ENCODE measurements around the gene CDH13.

Gene CDH13

GRCh38 chr16:83722456-83723183, 1095.9 kb downstream of the CDH13 start:
- Histone ChIP-seq H3K79me2 (ENCODE audit: control insufficient read depth, insufficient read depth, low read length, unreplicated experiment) (no peaks in the 10 kb centered on the region), H3K4me1 (ENCODE audit: control insufficient read depth, insufficient read depth, low read length, unreplicated experiment) (no peaks in the 10 kb centered on the region), H3K27ac (ENCODE audit: low read depth, low read length) (no peak overlapping the region), H3K36me3 (ENCODE audit: insufficient read depth, low read length) (no peaks in the 10 kb centered on the region), H2AFZ (ENCODE audit: low read length, unreplicated experiment) (no peak overlapping the region), H3K4me3 (ENCODE audit: low read depth, low read length) (no peak overlapping the region), H3K27me3 (ENCODE audit: insufficient read depth, low read length) (no peaks in the 10 kb centered on the region)

GRCh38 chr16:83723244-83723643, 1096.5 kb downstream of the CDH13 start:
- Histone ChIP-seq H3K4me3 (ENCODE audit: low read depth, low read length) (no peak overlapping the region), H3K79me2 (ENCODE audit: control insufficient read depth, insufficient read depth, low read length, unreplicated experiment) (no peaks in the 10 kb centered on the region), H2AFZ (ENCODE audit: low read length, unreplicated experiment) (no peak overlapping the region), H3K4me1 (ENCODE audit: control insufficient read depth, insufficient read depth, low read length, unreplicated experiment) (no peaks in the 10 kb centered on the region), H3K27ac (ENCODE audit: low read depth, low read length) (no peak overlapping the region), H3K36me3 (ENCODE audit: insufficient read depth, low read length) (no peaks in the 10 kb centered on the region), H3K27me3 (ENCODE audit: insufficient read depth, low read length) (no peaks in the 10 kb centered on the region)

GRCh38 chr16:83723901-83724300, 1097.1 kb downstream of the CDH13 start:
- H3K27me3 ChIP-seq (ENCODE audit: insufficient read depth, low read length) = no peaks in the 10 kb centered on the region
- H3K79me2 ChIP-seq (ENCODE audit: control insufficient read depth, insufficient read depth, low read length, unreplicated experiment) = no peaks in the 10 kb centered on the region
- H3K27ac ChIP-seq (ENCODE audit: low read depth, low read length) = no peak overlapping the region
- H3K4me3 ChIP-seq (ENCODE audit: low read depth, low read length) = no peak overlapping the region
- H3K36me3 ChIP-seq (ENCODE audit: insufficient read depth, low read length) = no peaks in the 10 kb centered on the region
- no peaks in the 10 kb centered on the region for H3K4me1 ChIP-seq (ENCODE audit: control insufficient read depth, insufficient read depth, low read length, unreplicated experiment)
- H2AFZ ChIP-seq (ENCODE audit: low read length, unreplicated experiment) = no peak overlapping the region

GRCh38 chr16:83724585-83724984, 1097.8 kb downstream of the CDH13 start:
- no peak overlapping the region for H3K27ac ChIP-seq (ENCODE audit: low read depth, low read length)
- H2AFZ ChIP-seq (ENCODE audit: low read length, unreplicated experiment) = no peak overlapping the region
- no peaks in the 10 kb centered on the region for H3K27me3 ChIP-seq (ENCODE audit: insufficient read depth, low read length)
- H3K36me3 ChIP-seq (ENCODE audit: insufficient read depth, low read length) = no peaks in the 10 kb centered on the region
- H3K4me3 ChIP-seq (ENCODE audit: low read depth, low read length) = no peak overlapping the region
- no peaks in the 10 kb centered on the region for H3K4me1 ChIP-seq (ENCODE audit: control insufficient read depth, insufficient read depth, low read length, unreplicated experiment)
- H3K79me2 ChIP-seq (ENCODE audit: control insufficient read depth, insufficient read depth, low read length, unreplicated experiment) = no peaks in the 10 kb centered on the region

GRCh38 chr16:83725313-83725712, 1098.5 kb downstream of the CDH13 start:
- no peak overlapping the region for H2AFZ ChIP-seq (ENCODE audit: low read length, unreplicated experiment)
- no peaks in the 10 kb centered on the region for H3K27me3 ChIP-seq (ENCODE audit: insufficient read depth, low read length)
- no peak overlapping the region for H3K27ac ChIP-seq (ENCODE audit: low read depth, low read length)
- H3K4me3 ChIP-seq (ENCODE audit: low read depth, low read length) = no peak overlapping the region
- no peaks in the 10 kb centered on the region for H3K79me2 ChIP-seq (ENCODE audit: control insufficient read depth, insufficient read depth, low read length, unreplicated experiment)
- no peaks in the 10 kb centered on the region for H3K4me1 ChIP-seq (ENCODE audit: control insufficient read depth, insufficient read depth, low read length, unreplicated experiment)
- H3K36me3 ChIP-seq (ENCODE audit: insufficient read depth, low read length) = no peaks in the 10 kb centered on the region

- H3K27ac ChIP-seq (ENCODE audit: low read depth, low read length) = no peak overlapping the region
- H3K4me3 ChIP-seq (ENCODE audit: low read depth, low read length) = no peak overlapping the region
- H3K79me2 ChIP-seq (ENCODE audit: control insufficient read depth, insufficient read depth, low read length, unreplicated experiment) = no peaks in the 10 kb centered on the region
- no peak overlapping the region for H2AFZ ChIP-seq (ENCODE audit: low read length, unreplicated experiment)
- H3K27me3 ChIP-seq (ENCODE audit: insufficient read depth, low read length) = no peaks in the 10 kb centered on the region
- H3K36me3 ChIP-seq (ENCODE audit: insufficient read depth, low read length) = no peaks in the 10 kb centered on the region
- no peaks in the 10 kb centered on the region for H3K4me1 ChIP-seq (ENCODE audit: control insufficient read depth, insufficient read depth, low read length, unreplicated experiment)
These were observed 1100.2 kb downstream of the CDH13 start for GRCh38 chr16:83727018-83727417.

GRCh38 chr16:83727751-83728352, 1101.1 kb downstream of the CDH13 start:
- no peaks in the 10 kb centered on the region for H3K27me3 ChIP-seq (ENCODE audit: insufficient read depth, low read length)
- H3K27ac ChIP-seq (ENCODE audit: low read depth, low read length) = no peak overlapping the region
- no peak overlapping the region for H2AFZ ChIP-seq (ENCODE audit: low read length, unreplicated experiment)

GRCh38 chr16:83728492-83728891, 1101.7 kb downstream of the CDH13 start:
- no peaks in the 10 kb centered on the region for H3K36me3 ChIP-seq (ENCODE audit: insufficient read depth, low read length)
- no peaks in the 10 kb centered on the region for H3K4me1 ChIP-seq (ENCODE audit: control insufficient read depth, insufficient read depth, low read length, unreplicated experiment)
- no peak overlapping the region for H2AFZ ChIP-seq (ENCODE audit: low read length, unreplicated experiment)
- no peak overlapping the region for H3K4me3 ChIP-seq (ENCODE audit: low read depth, low read length)
- H3K79me2 ChIP-seq (ENCODE audit: control insufficient read depth, insufficient read depth, low read length, unreplicated experiment) = no peaks in the 10 kb centered on the region
- H3K27ac ChIP-seq (ENCODE audit: low read depth, low read length) = no peak overlapping the region
- no peaks in the 10 kb centered on the region for H3K27me3 ChIP-seq (ENCODE audit: insufficient read depth, low read length)

More at GRCh38 chr16:83727751-83728352, 1101.1 kb downstream of the CDH13 start:
- Histone ChIP-seq H3K36me3 (ENCODE audit: insufficient read depth, low read length) (no peaks in the 10 kb centered on the region), H3K4me3 (ENCODE audit: low read depth, low read length) (no peak overlapping the region), H3K4me1 (ENCODE audit: control insufficient read depth, insufficient read depth, low read length, unreplicated experiment) (no peaks in the 10 kb centered on the region), H3K79me2 (ENCODE audit: control insufficient read depth, insufficient read depth, low read length, unreplicated experiment) (no peaks in the 10 kb centered on the region)

GRCh38 chr16:83730812-83731211, 1104.0 kb downstream of the CDH13 start:
- Histone ChIP-seq H3K36me3 (ENCODE audit: insufficient read depth, low read length) (no peaks in the 10 kb centered on the region), H3K79me2 (ENCODE audit: control insufficient read depth, insufficient read depth, low read length, unreplicated experiment) (no peaks in the 10 kb centered on the region), H3K27ac (ENCODE audit: low read depth, low read length) (no peak overlapping the region), H3K27me3 (ENCODE audit: insufficient read depth, low read length) (no peaks in the 10 kb centered on the region), H3K4me1 (ENCODE audit: control insufficient read depth, insufficient read depth, low read length, unreplicated experiment) (no peaks in the 10 kb centered on the region), H3K4me3 (ENCODE audit: low read depth, low read length) (no peak overlapping the region), H2AFZ (ENCODE audit: low read length, unreplicated experiment) (no peak overlapping the region)

GRCh38 chr16:83732536-83732935, 1105.8 kb downstream of the CDH13 start:
- Histone ChIP-seq H3K79me2 (ENCODE audit: control insufficient read depth, insufficient read depth, low read length, unreplicated experiment) (no peaks in the 10 kb centered on the region), H2AFZ (ENCODE audit: low read length, unreplicated experiment) (no peak overlapping the region), H3K36me3 (ENCODE audit: insufficient read depth, low read length) (no peaks in the 10 kb centered on the region)

GRCh38 chr16:83733301-83733700, 1106.5 kb downstream of the CDH13 start:
- no peak overlapping the region for H2AFZ ChIP-seq (ENCODE audit: low read length, unreplicated experiment)
- no peak overlapping the region for H3K27ac ChIP-seq (ENCODE audit: low read depth, low read length)
- no peaks in the 10 kb centered on the region for H3K4me1 ChIP-seq (ENCODE audit: control insufficient read depth, insufficient read depth, low read length, unreplicated experiment)
- no peaks in the 10 kb centered on the region for H3K36me3 ChIP-seq (ENCODE audit: insufficient read depth, low read length)
- H3K4me3 ChIP-seq (ENCODE audit: low read depth, low read length) = no peak overlapping the region
- no peaks in the 10 kb centered on the region for H3K79me2 ChIP-seq (ENCODE audit: control insufficient read depth, insufficient read depth, low read length, unreplicated experiment)
- no peaks in the 10 kb centered on the region for H3K27me3 ChIP-seq (ENCODE audit: insufficient read depth, low read length)

More at GRCh38 chr16:83732536-83732935, 1105.8 kb downstream of the CDH13 start:
- Histone ChIP-seq H3K4me1 (ENCODE audit: control insufficient read depth, insufficient read depth, low read length, unreplicated experiment) (no peaks in the 10 kb centered on the region), H3K27me3 (ENCODE audit: insufficient read depth, low read length) (no peaks in the 10 kb centered on the region), H3K27ac (ENCODE audit: low read depth, low read length) (no peak overlapping the region), H3K4me3 (ENCODE audit: low read depth, low read length) (no peak overlapping the region)

Measured in ACC112 (cell line).